ENCODE data around the gene SYT17.

GRCh38 chr16:19235886-19236285, 67.8 kb downstream of the SYT17 start:
- TF ChIP-seq, protein P1, sequence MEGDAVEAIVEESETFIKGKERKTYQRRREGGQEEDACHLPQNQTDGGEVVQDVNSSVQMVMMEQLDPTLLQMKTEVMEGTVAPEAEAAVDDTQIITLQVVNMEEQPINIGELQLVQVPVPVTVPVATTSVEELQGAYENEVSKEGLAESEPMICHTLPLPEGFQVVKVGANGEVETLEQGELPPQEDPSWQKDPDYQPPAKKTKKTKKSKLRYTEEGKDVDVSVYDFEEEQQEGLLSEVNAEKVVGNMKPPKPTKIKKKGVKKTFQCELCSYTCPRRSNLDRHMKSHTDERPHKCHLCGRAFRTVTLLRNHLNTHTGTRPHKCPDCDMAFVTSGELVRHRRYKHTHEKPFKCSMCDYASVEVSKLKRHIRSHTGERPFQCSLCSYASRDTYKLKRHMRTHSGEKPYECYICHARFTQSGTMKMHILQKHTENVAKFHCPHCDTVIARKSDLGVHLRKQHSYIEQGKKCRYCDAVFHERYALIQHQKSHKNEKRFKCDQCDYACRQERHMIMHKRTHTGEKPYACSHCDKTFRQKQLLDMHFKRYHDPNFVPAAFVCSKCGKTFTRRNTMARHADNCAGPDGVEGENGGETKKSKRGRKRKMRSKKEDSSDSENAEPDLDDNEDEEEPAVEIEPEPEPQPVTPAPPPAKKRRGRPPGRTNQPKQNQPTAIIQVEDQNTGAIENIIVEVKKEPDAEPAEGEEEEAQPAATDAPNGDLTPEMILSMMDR (IDR thresholded peaks at IDR 0.05) = no peak
- TF ChIP-seq POLR2A (IDR thresholded peaks at IDR 0.05) = no peak
- TF ChIP-seq POLR2AphosphoS5 (IDR thresholded peaks at IDR 0.05) = no peak
